ENCODE measurements around the gene FGF22.
"Not testable (repeated sequence)": the region's sequence is repeated elsewhere in the genome, so short reads cannot be mapped to it uniquely, and the experiment has no call there.

FGF22 gene

GRCh38 chr19:639253-640160 is at the start of gene FGF22:
TSS of gene FGF22 (plus strand) at chr19:639879. CDS start at chr19:639926, 47 bp downstream.
- peak; percentile 96 for DNase-seq

GRCh38 chr19:590396-590745 is 49.3 kb upstream of the FGF22 start:
- DNase-seq = peak; percentile 49

DNA sequence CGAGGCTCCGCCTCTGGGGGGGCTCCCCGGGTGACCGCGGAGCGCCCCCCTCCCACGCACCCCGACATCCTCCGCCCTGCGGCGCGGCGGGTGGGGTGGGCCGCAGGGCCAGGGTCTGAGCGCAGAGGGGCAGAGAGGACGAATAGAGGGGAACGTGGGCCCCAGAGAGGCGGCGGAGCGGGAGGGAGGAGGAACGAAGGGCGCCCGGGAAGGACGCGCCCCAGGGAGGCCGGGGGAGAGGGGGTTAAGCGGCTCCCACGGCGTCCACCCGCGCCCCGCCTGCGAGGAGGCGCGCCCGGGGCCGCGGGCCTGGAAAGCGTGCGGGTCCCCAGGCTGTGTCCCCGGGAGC is 49.0 kb upstream of the FGF22 start:
- no peak for DNase-seq

DNA sequence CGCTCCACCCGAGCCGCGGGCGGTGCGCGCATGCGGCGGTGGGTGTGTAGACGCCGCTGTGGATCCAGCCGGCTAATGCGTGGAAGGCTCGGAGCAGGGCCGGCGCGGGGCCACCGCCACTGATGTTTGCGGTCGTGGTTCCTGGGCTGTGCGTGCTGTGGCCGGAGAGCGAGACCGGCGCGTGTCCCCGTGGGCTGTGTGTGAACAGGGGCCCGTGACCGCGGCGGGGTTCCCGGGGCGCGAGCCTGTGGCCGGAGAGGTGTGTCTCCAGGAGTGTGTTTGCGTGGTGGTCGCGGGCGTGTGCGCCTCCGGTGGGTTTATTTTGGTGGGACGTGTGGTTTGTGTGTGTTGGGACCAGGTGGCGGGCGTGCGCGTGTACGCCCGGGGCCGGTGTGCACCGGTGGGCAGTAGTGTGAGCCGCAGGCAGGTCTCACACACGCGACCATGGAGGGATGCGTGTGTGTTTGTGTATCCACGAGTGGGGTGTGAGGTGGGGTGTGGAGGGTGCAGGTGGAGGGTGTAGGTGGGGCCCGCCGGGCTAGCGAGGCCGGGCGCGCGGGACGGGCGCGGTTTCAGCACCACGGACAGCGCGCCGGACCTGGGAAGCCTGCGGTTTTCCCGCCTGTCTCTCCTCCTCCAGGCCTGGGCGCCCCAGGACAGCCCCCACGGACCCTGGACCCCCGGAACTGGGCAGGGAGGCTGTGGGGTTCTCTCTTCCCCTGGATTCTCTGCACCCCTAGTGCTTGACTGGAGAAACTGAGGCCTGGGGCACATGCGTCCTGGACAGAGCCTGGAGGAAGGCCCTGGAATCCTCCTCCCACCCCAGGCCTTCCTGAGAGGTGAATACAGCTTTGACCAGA is 48.4 kb upstream of the FGF22 start:
- no peak for DNase-seq

- no peak for DNase-seq
These were observed 47.6 kb upstream of the FGF22 start for GRCh38 chr19:592101-592500.

- no peak for DNase-seq
These were observed 46.6 kb upstream of the FGF22 start for GRCh38 chr19:593055-593454.

GRCh38 chr19:593505-593904 is 46.2 kb upstream of the FGF22 start:
- no peak for DNase-seq

GRCh38 chr19:594265-594870 is 45.3 kb upstream of the FGF22 start:
- no peak for DNase-seq

DNA sequence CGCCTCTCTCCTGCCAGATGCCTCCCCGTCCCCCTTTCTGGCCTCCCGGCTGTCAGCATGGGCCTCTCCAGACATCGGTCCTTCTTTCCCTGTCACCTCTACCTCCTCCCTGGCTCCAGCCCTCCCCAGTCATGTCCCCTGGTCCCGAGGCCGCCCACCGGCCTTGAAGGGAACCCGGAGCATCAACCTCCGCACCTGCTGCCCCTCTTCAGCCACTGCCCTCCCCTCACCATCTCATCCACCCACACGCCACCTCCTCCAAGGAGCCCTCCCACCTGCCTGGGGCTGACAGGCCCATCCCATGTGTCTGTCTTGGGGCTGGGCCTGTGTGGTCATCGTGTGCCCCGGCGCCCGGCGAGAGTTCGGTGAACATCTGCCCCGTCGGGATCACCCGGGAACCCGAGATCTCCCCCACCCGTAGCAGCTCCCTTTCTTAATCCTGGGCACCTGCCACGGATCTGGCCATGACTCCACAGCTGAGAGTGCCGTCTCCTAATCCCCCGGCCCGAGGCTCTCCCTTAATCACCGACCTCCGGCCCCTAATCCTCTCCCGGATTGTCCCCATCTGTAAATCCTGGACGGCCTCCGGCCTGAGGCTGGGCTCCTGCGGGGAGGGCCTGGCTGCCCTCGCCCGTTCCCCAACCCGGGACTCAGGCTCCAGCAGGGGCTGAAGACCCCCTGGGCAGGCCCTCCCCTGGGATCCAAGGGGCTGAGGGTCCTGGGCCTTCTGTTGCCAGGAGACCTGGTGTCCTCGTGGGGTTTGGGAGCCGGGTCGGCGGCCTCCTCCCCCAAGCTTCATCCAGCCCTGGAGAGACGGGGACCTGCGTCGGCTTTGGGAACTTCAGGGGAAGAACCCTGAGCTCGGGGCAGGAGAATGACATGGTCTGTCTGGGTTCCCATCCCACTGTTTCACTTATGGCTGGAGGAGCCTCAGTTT is 44.1 kb upstream of the FGF22 start:
- no peak for DNase-seq

- DNase-seq = no peak
These were observed 43.4 kb upstream of the FGF22 start for GRCh38 chr19:596263-596655.

GRCh38 chr19:597406-598315 is 42.0 kb upstream of the FGF22 start:
- no peak for DNase-seq

GRCh38 chr19:601310-601709 is 38.4 kb upstream of the FGF22 start:
- DNase-seq = no peak

GRCh38 chr19:601790-602189 is 37.9 kb upstream of the FGF22 start:
- DNase-seq = no peak

DNA sequence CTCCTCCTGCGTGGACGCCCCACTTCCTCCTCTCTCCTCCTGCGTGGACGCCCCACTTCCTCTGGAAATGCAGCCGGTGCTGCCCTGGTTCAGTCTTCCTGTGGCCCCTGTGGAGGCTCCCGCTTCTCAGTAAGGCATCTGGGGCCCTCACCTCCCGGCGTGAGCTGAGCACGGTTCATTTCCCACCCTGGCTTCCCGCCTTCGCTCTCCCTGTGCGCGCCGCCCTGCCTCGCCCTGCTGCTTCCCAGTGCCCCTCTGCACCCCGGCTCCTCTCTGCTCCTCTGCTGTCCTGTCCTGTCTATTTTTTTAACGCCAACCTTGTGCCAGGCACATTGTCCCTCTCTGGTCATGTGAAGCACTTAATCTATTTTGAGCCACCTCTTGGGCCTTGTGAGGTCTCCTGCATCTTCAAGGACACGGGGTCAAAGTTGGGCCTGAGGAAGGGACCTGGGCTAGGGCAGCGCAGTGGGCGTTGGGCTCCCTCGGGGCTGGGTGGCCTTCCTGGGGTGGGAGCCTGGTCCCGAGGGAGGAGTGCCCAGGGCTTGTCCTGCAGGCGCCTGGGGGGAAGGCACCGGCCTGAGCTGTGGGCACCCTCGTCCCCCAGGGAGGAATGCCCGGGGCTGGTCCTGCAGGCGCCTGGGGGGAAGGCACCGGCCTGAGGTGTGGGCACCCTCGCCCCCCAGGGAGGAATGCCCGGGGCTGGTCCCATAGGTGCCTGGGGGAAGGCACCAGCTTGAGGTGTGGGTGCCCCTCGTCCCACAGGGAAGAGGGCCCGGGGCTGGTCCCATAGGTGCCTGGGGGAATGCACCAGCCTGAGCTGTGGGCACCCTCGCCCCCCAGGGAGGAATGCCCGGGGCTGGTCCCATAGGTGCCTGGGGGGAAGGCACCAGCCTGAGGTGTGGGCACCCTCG is 37.0 kb upstream of the FGF22 start:
- no peak for DNase-seq

DNA sequence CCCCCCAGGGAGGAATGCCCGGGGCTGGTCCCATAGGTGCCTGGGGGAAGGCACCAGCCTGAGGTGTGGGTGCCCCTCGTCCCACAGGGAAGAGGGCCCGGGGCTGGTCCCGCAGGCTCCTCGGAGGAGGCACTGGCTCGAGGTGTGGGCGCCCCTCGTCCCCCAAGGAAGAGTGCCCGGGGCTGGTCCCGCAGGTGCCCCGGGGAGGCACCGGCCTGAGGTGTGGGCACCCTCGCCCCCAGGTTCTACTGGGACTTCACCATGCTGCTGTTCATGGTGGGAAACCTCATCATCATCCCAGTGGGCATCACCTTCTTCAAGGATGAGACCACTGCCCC is 36.4 kb upstream of the FGF22 start:
- not testable (repeated sequence) for DNase-seq

- not testable (repeated sequence) for DNase-seq
These were observed 35.9 kb upstream of the FGF22 start for GRCh38 chr19:603779-604178.

DNA sequence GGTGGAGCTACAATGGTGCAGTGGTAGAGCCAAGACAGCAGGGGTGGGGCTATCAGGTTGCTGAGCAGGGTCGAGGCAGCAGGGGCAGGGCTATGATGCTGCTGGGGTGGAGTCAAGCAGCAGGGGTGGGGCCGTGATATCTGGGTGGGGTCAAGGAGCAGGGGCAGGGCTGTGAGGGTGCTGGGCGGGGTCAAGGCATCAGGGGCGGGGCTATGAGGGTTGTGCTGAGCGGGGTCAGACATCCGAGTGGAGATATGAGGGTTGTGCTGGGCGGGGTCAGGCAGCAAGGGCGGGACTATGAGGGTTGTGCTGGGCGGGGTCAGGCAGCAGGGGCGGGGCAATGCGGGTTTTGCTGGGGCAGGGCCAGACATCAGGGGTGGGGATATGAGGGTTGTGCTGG is 35.3 kb upstream of the FGF22 start:
- DNase-seq = peak; percentile 60

- peak; percentile 57 for DNase-seq
These were observed 34.4 kb upstream of the FGF22 start for GRCh38 chr19:605061-605971.

Measured in activated CD4-positive, alpha-beta T cell treated with anti-CD3 and anti-CD28 coated beads, Interleukin-2, Interleukin-6, amounts not matched to agents 100 ng/mL and 50 ng/mL, durations not matched to agents 16 hours and 8 hours (primary cell).